ENCODE data around the gene IDNK. TPM values are rescaled to one million over a fixed set of nuclear protein-coding genes. Genes with fewer than 3 reads are reported as not detected.
"Not testable (repeated sequence)": the region's sequence is repeated elsewhere in the genome, so short reads cannot be mapped to it uniquely, and the experiment has no call there.

Gene IDNK
- total and polyA plus RNA-seq, 2 of the 8 experiments (the other 6 are each of a cell fraction or from before 2014, with no cell fraction given) = 0.29 to 0.48 TPM

DNA sequence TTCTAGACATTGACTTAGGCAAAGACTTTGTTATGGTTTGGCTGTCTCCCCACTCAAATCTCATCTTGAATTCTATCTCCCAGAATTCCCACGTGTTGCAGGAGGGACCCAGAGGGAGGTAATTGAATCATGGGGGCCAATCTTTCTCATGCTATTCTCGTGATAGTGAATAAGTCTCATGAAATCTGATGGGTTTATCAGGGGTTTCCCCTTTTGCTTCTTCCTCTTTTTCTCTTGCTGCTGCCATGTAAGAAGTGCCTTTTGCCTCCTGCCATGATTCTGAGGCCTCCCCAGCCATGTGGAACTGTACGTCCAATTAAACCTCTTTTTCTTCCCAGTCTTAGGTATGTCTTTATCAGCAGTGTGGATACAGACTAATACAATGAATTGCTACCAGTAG is 15.3 kb upstream of the IDNK start:
- H3K4me3 ChIP-seq (ENCODE audit: extremely low read depth in 1 of 4, insufficient read depth in 2 of 4, low read depth in 3 of 4, low read length in 4 of 4); H3K36me3 ChIP-seq (ENCODE audit: control insufficient read depth in 2 of 4, insufficient read depth in 4 of 4, low read length in 3 of 4); CTCF ChIA-PET (ENCODE audit: partially characterized antibody); H3K18ac ChIP-seq (ENCODE audit: extremely low read depth, low read length); FAIRE-seq; H3K9ac ChIP-seq (replicated peaks in 1 of 4; ENCODE audit: extremely low read depth in 1 of 4, low read depth in 3 of 4, low read length in 3 of 4); POLR2A ChIA-PET (ENCODE audit: partially characterized antibody); H3K4me2 ChIP-seq (ENCODE audit: insufficient read depth in 1 of 2, low read depth in 2 of 2, low read length in 2 of 2); DNase-seq (ENCODE audit: low read depth in 1 of 2, low spot score in 2 of 2); H2BK5ac ChIP-seq (ENCODE audit: low read depth, low read length); H3K4me1 ChIP-seq (replicated peaks in 1 of 4; ENCODE audit: control insufficient read depth in 3 of 4, insufficient read depth in 4 of 4, low read length in 3 of 4); H4K8ac ChIP-seq (ENCODE audit: extremely low read depth, insufficient read depth, low read length); H2AK5ac ChIP-seq (ENCODE audit: low read depth, low read length); H3K56ac ChIP-seq (replicated peaks; ENCODE audit: insufficient read length, low read depth, low read length); H3K27me3 ChIP-seq (replicated peaks in 1 of 4; ENCODE audit: control insufficient read depth in 3 of 4, extremely low read depth in 1 of 4, insufficient read depth in 3 of 4, low read length in 3 of 4); H3K79me2 ChIP-seq (ENCODE audit: control insufficient read depth in 1 of 2, insufficient read depth in 2 of 2, low read length in 2 of 2); H3K4ac ChIP-seq (replicated peaks; ENCODE audit: insufficient read length, low read depth, low read length); H3K9me3 ChIP-seq (ENCODE audit: insufficient read depth in 2 of 2, low read depth in 1 of 2, low read length in 1 of 2); H2BK120ac ChIP-seq (replicated peaks; ENCODE audit: low read depth, low read length); H4K5ac ChIP-seq (ENCODE audit: insufficient read length, low read depth, low read length); H2AFZ ChIP-seq (ENCODE audit: low read length); H3K23ac ChIP-seq (ENCODE audit: insufficient read length); H4K91ac ChIP-seq (replicated peaks; ENCODE audit: insufficient read length, low read length); H2BK15ac ChIP-seq (ENCODE audit: low read length); H3K79me1 ChIP-seq (ENCODE audit: low read depth, low read length); H2BK20ac ChIP-seq (ENCODE audit: low read length); H2BK12ac ChIP-seq (ENCODE audit: low read depth, low read length); H4K20me1 ChIP-seq (replicated peaks in 1 of 2; ENCODE audit: control insufficient read depth in 1 of 2, insufficient read depth in 2 of 2, low read length in 2 of 2); H3K14ac ChIP-seq (ENCODE audit: insufficient read length); H3K23me2 ChIP-seq (ENCODE audit: low read depth, low read length); H3K27ac ChIP-seq (ENCODE audit: low read depth, low read length): not testable (repeated sequence)
- WGBS, 2 experiments (ENCODE audit: extremely low coverage in 1 of 2, insufficient coverage in 1 of 2, insufficient read length in 1 of 2, insufficient replicate concordance in 2 of 2, low coverage in 1 of 2, low lambda C conversion rate in 2 of 2, missing lambda C conversion rate in 1 of 2) = 86% methylated on average over 3 of the region's 3 CpGs; no CpG with 5 or more reads in 1 of the 2 experiments

GRCh38 chr9:83613298-83613697 is 9.6 kb upstream of the IDNK start:
- POLR2A ChIA-PET (ENCODE audit: partially characterized antibody); H2AK5ac ChIP-seq (ENCODE audit: low read depth, low read length); FAIRE-seq; H3K27me3 ChIP-seq (replicated peaks in 1 of 4; ENCODE audit: control insufficient read depth in 3 of 4, extremely low read depth in 1 of 4, insufficient read depth in 3 of 4, low read length in 3 of 4); H4K8ac ChIP-seq (ENCODE audit: extremely low read depth, insufficient read depth, low read length); H3K23me2 ChIP-seq (ENCODE audit: low read depth, low read length); H3K56ac ChIP-seq (replicated peaks; ENCODE audit: insufficient read length, low read depth, low read length); H2AFZ ChIP-seq (ENCODE audit: low read length); H3K79me2 ChIP-seq (ENCODE audit: control insufficient read depth in 1 of 2, insufficient read depth in 2 of 2, low read length in 2 of 2); DNase-seq (ENCODE audit: low read depth in 1 of 2, low spot score in 2 of 2); H3K18ac ChIP-seq (ENCODE audit: extremely low read depth, low read length); H4K5ac ChIP-seq (ENCODE audit: insufficient read length, low read depth, low read length); H2BK5ac ChIP-seq (ENCODE audit: low read depth, low read length); H3K27ac ChIP-seq (ENCODE audit: low read depth, low read length); H4K20me1 ChIP-seq (replicated peaks in 1 of 2; ENCODE audit: control insufficient read depth in 1 of 2, insufficient read depth in 2 of 2, low read length in 2 of 2); H3K23ac ChIP-seq (ENCODE audit: insufficient read length); H3K36me3 ChIP-seq (ENCODE audit: control insufficient read depth in 2 of 4, insufficient read depth in 4 of 4, low read length in 3 of 4); H3K4ac ChIP-seq (replicated peaks; ENCODE audit: insufficient read length, low read depth, low read length); H3K4me2 ChIP-seq (ENCODE audit: insufficient read depth in 1 of 2, low read depth in 2 of 2, low read length in 2 of 2); H2BK15ac ChIP-seq (ENCODE audit: low read length); H3K4me1 ChIP-seq (replicated peaks in 1 of 4; ENCODE audit: control insufficient read depth in 3 of 4, insufficient read depth in 4 of 4, low read length in 3 of 4); H3K14ac ChIP-seq (ENCODE audit: insufficient read length); H4K91ac ChIP-seq (replicated peaks; ENCODE audit: insufficient read length, low read length); H3K9ac ChIP-seq (replicated peaks in 1 of 4; ENCODE audit: extremely low read depth in 1 of 4, low read depth in 3 of 4, low read length in 3 of 4); H3K79me1 ChIP-seq (ENCODE audit: low read depth, low read length); H3K4me3 ChIP-seq (ENCODE audit: extremely low read depth in 1 of 4, insufficient read depth in 2 of 4, low read depth in 3 of 4, low read length in 4 of 4); H2BK120ac ChIP-seq (replicated peaks; ENCODE audit: low read depth, low read length); H3K9me3 ChIP-seq (ENCODE audit: insufficient read depth in 2 of 2, low read depth in 1 of 2, low read length in 1 of 2); H2BK20ac ChIP-seq (ENCODE audit: low read length); H2BK12ac ChIP-seq (ENCODE audit: low read depth, low read length): not testable (repeated sequence)
- CTCF ChIA-PET (ENCODE audit: partially characterized antibody) = interaction anchor here (1.4 kb wide), 1 partner anchor 22 kb away, joined by 3 read pairs; no protein-coding TSS in a partner anchor
- WGBS, 2 experiments (ENCODE audit: extremely low coverage in 1 of 2, insufficient coverage in 1 of 2, insufficient read length in 1 of 2, insufficient replicate concordance in 2 of 2, low coverage in 1 of 2, low lambda C conversion rate in 2 of 2, missing lambda C conversion rate in 1 of 2) = 87% methylated on average over 3 of the region's 3 CpGs; no CpG with 5 or more reads in 1 of the 2 experiments

All from H1 (cell line).